ENCODE data around the gene APMAP.
"Not testable (repeated sequence)": the region's sequence is repeated elsewhere in the genome, so short reads cannot be mapped to it uniquely, and the experiment has no call there.

Gene APMAP

DNA sequence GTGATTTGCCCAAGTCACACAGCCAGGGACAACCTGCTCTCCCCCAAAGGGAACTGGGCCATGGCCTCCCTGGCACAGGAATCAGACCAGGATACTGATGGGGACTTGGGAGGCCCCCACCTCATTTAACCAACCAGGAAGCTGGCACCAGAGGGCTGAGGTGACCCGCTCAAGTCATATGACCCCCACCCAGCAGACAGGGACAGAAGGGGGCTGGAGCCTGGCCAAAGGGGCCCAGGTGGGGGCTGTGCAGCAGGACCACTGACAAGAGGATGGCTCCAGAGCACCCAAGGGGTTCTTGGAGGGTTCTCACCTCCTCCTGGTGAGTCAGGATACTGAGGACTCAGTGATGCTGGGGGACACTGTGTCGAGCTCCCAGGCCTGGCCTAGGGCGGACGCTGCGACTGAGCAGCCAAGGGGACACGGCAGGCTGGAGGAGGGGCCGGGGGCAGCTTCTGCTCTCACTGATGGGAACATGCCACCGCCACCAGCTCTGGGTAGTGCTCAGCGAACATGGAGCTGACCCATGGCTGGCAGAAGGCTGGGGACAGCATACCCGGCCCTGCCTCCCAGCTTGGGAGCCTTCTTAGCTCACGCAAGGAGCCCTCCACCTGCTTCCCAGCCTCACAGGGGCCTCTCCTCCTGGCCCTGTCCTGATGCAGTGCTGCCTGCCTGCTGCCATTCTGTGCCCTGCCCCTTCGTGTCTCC, 42.3 kb downstream of the APMAP start:
- DNase-seq, result no peak

DNA sequence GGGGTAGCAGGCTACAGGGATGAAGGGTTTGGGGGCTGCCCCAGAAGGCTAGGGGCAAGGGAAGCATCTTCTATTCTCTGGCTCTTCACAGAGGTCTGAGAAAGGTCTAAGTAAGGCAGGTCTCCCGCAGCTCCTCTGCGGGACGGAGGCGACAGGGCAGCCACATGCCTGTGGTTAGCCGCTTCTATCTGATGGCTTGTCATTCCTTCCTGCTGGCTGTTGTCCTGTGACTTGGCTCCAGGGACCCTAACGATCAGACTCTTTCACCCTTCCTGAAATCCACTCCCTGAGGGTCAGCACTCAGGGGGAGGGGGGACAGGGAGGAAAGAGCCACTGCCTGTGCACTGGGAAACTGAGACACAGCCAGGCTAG, 42.8 kb downstream of the APMAP start:
- DNase-seq, result no peak

- no peak for DNase-seq
Observed at GRCh38 chr20:24948939-24949679, 43.4 kb downstream of the APMAP start, which contains the start of gene CST7. Gene CST7 (plus strand): TSS chr20:24949269. CDS start chr20:24949506, 237 bp downstream.

- not testable (repeated sequence) for DNase-seq
Observed at GRCh38 chr20:24948396-24948938, 44.1 kb downstream of the APMAP start.

DNA sequence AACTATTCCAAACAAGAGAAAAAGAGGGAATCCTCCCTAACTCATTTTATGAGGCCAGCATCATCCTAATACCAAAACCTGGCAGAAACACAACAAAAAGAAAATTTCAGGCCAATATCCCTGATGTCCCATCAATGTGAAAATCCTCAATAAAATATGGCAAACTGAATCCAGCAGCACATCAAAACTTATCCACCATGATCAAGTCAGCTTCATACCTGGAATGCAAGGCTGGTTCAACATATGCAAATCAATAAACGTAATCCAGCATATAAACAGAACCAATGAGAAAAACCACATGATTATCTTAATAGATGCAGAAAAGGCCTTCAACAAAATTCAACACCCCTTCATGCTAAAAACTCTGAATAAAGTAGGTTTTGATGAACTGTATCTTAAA, 46.2 kb downstream of the APMAP start:
- DNase-seq, result not testable (repeated sequence)

DNA sequence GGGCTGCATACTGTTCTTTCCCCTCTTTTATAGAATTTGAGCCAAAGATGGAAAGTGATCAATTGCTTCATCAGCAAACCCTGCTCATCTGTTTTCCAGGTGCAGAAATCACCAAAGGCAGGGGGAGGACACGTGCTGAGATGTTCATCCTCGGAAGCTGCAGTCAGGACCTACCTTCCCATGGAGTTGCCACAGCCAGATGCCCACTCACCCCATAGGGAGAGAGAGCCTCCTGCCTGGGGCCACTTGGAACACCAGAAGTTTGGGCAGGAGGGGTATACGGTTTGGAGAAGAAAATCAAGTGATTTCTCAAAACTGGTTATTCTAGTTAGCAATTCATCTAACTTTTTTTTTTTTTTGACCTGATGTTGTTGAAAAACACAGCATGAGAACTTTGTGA, 48.8 kb downstream of the APMAP start:
- DNase-seq, result no peak

GRCh38 chr20:24943196-24943595, 49.4 kb downstream of the APMAP start:
- no peak for DNase-seq

DNA sequence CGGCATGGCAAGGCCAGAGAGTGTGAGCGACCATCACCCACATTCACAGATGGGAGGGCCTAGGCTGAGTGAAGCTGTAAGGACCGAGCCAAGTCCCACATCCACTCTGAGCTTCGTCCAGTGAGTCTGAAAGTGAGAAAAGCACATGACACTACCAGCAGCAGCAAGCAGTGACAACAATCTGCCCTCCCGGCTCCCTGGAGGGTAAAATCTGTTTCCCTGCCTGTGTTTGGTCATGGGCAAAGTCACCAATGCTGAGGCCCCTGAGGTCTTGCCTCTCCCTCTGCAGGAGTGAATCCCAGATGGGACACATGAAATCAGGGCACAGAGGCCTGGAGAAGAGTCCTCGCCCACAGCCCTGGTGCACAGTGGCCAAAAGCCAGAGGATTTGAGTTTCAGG, 49.9 kb downstream of the APMAP start:
- no peak for DNase-seq

GRCh38 chr20:24939036-24939435, 53.5 kb downstream of the APMAP start:
- no peak for DNase-seq

- no peak for DNase-seq
Observed at GRCh38 chr20:24938498-24938897, 54.1 kb downstream of the APMAP start.

GRCh38 chr20:24937579-24937978, 55.0 kb downstream of the APMAP start:
- DNase-seq, result no peak

- DNase-seq, result no peak
Observed at GRCh38 chr20:24936526-24937407, 55.8 kb downstream of the APMAP start.

DNA sequence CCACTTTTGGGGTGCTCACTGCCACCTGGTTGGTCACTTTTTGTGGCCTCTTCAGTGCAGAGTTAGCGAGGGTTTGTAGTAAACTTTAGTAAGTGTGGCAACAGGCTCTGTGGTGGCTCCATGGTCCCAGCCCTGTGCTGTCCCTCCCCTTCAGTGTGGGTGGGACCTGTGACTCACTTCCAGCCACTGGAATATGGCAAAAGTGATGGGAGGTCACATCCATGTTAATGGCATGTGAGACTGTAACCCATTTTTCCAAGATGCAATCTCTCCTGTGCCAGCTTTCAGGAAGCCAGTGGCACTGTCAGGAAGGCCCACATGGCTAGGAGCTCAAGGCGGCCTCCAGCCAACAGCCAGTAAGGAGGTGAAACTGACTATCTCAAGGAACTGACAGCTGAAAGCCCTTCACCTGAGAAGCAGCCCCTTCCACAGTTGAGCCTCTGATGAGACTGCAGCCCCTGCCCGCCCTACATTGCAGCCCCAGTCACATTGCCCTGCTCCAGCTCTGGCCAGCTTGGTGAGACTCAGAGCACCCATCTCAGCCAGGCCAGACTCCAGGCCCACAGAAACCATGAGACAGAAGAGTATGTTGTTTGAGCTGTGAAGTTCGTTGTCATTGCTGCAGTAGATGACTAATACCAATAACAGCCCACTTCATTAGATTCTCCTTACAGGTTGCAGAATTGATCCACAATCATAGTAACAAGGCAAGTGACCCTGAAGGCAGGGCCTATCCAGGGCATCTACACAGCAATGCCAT, 56.6 kb downstream of the APMAP start:
- no peak for DNase-seq

GRCh38 chr20:24935140-24935539, 57.4 kb downstream of the APMAP start:
- no peak for DNase-seq

DNA sequence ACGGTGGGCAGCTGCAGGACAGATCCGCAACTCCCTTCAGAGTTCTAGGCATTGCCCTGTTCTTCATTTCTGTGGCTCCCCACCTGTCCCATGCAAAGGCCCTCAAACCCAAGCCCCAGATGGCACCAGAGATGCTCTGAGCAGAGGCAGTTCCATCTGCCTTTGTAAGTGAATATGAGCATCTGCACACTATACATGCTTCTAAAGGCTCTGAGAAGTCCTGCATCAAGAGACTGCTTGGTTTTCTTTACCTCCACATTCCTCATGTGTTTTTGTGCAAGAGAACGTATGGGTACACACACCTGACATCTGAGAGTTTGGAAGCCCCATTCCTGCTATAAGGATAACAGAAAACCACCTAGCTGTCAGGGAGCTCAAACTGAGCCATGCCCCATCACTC, 57.8 kb downstream of the APMAP start:
- DNase-seq, result no peak

- DNase-seq, result no peak
Observed at GRCh38 chr20:24934101-24934661, 58.4 kb downstream of the APMAP start.

DNA sequence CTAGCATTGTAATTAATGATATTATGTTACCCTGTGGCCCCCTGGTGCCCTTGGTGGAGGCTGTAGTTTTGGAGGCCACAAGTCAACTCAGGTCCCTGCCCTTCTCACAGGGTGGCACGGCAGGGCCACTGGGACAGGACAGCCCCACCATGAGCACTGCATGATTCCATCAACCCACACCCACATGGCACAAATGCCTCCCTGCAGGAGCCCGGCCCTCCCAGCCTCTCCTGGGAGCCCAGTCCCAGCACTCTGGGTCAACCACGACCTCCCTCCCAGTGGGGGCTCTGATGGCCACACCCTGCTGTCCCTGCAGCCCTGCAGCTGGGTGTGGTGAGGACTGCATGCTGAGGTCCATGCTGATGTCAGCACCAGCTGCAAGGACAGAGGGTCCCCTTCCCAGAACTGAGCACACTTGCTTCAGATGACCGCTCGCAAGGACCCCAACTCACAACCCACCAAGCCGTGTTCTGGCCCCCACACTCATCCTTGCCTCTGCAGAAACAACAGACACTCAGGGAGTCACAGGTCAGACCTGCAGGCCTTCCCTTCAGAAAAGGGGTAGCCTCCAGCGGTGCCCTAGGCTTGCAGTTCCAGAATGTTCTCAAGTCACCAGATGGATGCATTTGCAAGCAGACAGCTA, 59.2 kb downstream of the APMAP start:
- DNase-seq, result no peak

DNA sequence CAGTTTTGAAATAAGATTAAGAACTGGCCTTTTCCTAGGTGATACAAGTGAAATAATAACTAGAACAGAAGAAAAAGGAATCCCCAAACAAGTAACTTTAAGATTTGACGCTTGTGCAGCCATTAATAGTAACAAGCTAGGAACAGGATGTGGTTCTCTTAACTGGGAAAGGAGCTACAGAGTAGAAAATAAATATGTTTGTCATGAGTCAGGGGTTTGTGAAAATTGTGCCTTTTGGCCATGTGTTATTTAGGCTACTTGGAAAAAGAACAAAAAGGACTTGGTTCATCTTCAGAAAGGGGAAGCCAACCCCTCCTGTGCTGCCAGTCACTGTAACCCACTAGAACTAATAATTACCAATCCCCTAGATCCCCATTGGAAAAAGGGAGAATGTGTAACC, 60.7 kb downstream of the APMAP start:
- not testable (repeated sequence) for DNase-seq

GRCh38 chr20:24930724-24931688, 61.5 kb downstream of the APMAP start:
- not testable (repeated sequence) for DNase-seq

Measured in NCI-H1048 (cell line).